ENCODE data around the gene VASH2. TPM values are rescaled to one million over a fixed set of nuclear protein-coding genes. Genes with fewer than 3 reads are reported as not detected.

Gene VASH2
- polyA plus RNA-seq, 1 donor from 2014 or later = 65.2 TPM

DNA sequence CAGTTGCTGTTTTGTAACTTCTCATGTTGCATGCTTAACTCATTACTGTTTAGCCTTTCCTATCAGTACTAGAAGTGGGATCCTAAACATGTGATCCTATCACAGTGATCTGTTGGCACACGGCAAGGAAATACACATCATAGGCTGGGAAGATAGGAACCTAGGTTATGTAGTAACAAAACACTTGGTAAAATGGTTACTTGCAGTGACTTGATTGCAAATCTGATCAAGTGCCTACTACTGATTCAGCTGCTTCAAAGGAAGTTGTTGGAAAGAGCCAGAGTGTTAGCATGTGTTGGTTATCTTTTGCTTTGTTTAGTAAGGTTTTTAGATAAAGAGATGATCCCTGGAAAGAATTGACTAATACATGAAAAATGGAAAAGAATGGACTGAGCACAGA is 8.9 kb upstream of the VASH2 start:
- H3K27ac ChIP-seq (ENCODE audit: low read length) = no peak overlapping the region

GRCh38 chr1:212942679-212943392 is 7.5 kb upstream of the VASH2 start:
- Histone ChIP-seq H3K4me2 (ENCODE audit: low read length) (no peak overlapping the region), H3K79me2 (replicated peaks; ENCODE audit: insufficient read depth, low read length) (no peaks in the 10 kb centered on the region), H3K4me3 (ENCODE audit: low read length) (no peak overlapping the region), H3K9me3 (ENCODE audit: low read length) (peaks cover 6% of the 10 kb centered on the region), H3K9ac (ENCODE audit: low read length) (no peak overlapping the region), H3K27ac (ENCODE audit: low read length) (no peak overlapping the region), H4K20me1 (ENCODE audit: insufficient read depth) (no peaks in the 10 kb centered on the region), H2AFZ (ENCODE audit: low read depth, low read length) (no peak overlapping the region), H3K27me3 (ENCODE audit: insufficient read depth, low read depth, low read length) (no peaks in the 10 kb centered on the region), H3K9me2 (ENCODE audit: insufficient read depth, low read length) (no peaks in the 10 kb centered on the region), H3F3A (ENCODE audit: insufficient read depth, low read length, poor library complexity, severe bottlenecking) (no peaks in the 10 kb centered on the region), H3K36me3 (ENCODE audit: insufficient read depth, low read length) (no peaks in the 10 kb centered on the region)
- TF ChIP-seq, protein P1, sequence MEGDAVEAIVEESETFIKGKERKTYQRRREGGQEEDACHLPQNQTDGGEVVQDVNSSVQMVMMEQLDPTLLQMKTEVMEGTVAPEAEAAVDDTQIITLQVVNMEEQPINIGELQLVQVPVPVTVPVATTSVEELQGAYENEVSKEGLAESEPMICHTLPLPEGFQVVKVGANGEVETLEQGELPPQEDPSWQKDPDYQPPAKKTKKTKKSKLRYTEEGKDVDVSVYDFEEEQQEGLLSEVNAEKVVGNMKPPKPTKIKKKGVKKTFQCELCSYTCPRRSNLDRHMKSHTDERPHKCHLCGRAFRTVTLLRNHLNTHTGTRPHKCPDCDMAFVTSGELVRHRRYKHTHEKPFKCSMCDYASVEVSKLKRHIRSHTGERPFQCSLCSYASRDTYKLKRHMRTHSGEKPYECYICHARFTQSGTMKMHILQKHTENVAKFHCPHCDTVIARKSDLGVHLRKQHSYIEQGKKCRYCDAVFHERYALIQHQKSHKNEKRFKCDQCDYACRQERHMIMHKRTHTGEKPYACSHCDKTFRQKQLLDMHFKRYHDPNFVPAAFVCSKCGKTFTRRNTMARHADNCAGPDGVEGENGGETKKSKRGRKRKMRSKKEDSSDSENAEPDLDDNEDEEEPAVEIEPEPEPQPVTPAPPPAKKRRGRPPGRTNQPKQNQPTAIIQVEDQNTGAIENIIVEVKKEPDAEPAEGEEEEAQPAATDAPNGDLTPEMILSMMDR (IDR thresholded peaks at IDR 0.05; ENCODE audit: poor library complexity, severe bottlenecking) = no peak
- no peak for TF ChIP-seq POLR2AphosphoS5 (IDR thresholded peaks at IDR 0.05)
- TF ChIP-seq MXI1 (conservative IDR thresholded peaks at IDR 0.05; ENCODE audit: poor library complexity, severe bottlenecking) = no peak
- TF ChIP-seq RAD21 (conservative IDR thresholded peaks at IDR 0.05) = no peak
- TF ChIP-seq TAF1 (IDR thresholded peaks at IDR 0.05; ENCODE audit: low read depth) = no peak
- no peak for TF ChIP-seq EZH2 (IDR thresholded peaks at IDR 0.05; ENCODE audit: borderline replicate concordance, insufficient read depth, low read length, poor library complexity, severe bottlenecking)
- TF ChIP-seq EP300 (conservative IDR thresholded peaks at IDR 0.05; ENCODE audit: poor library complexity, severe bottlenecking) = no peak
- TF ChIP-seq, protein P2, sequence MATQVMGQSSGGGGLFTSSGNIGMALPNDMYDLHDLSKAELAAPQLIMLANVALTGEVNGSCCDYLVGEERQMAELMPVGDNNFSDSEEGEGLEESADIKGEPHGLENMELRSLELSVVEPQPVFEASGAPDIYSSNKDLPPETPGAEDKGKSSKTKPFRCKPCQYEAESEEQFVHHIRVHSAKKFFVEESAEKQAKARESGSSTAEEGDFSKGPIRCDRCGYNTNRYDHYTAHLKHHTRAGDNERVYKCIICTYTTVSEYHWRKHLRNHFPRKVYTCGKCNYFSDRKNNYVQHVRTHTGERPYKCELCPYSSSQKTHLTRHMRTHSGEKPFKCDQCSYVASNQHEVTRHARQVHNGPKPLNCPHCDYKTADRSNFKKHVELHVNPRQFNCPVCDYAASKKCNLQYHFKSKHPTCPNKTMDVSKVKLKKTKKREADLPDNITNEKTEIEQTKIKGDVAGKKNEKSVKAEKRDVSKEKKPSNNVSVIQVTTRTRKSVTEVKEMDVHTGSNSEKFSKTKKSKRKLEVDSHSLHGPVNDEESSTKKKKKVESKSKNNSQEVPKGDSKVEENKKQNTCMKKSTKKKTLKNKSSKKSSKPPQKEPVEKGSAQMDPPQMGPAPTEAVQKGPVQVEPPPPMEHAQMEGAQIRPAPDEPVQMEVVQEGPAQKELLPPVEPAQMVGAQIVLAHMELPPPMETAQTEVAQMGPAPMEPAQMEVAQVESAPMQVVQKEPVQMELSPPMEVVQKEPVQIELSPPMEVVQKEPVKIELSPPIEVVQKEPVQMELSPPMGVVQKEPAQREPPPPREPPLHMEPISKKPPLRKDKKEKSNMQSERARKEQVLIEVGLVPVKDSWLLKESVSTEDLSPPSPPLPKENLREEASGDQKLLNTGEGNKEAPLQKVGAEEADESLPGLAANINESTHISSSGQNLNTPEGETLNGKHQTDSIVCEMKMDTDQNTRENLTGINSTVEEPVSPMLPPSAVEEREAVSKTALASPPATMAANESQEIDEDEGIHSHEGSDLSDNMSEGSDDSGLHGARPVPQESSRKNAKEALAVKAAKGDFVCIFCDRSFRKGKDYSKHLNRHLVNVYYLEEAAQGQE (IDR thresholded peaks at IDR 0.05; ENCODE audit: borderline replicate concordance) = no peak
- TF ChIP-seq SMC3 (conservative IDR thresholded peaks at IDR 0.05; ENCODE audit: poor library complexity) = no peak

More for the DNA sequence above, 8.9 kb upstream of the VASH2 start:
- Histone ChIP-seq H3K9me3 (ENCODE audit: low read length) (peaks cover 6% of the 10 kb centered on the region), H3F3A (ENCODE audit: insufficient read depth, low read length, poor library complexity, severe bottlenecking) (no peaks in the 10 kb centered on the region), H3K4me2 (ENCODE audit: low read length) (no peak overlapping the region), H3K9ac (ENCODE audit: low read length) (no peak overlapping the region), H4K20me1 (ENCODE audit: insufficient read depth) (no peaks in the 10 kb centered on the region), H3K4me3 (ENCODE audit: low read length) (no peak overlapping the region), H3K9me2 (ENCODE audit: insufficient read depth, low read length) (no peaks in the 10 kb centered on the region), H3K36me3 (ENCODE audit: insufficient read depth, low read length) (no peaks in the 10 kb centered on the region), H3K79me2 (replicated peaks; ENCODE audit: insufficient read depth, low read length) (no peaks in the 10 kb centered on the region), H2AFZ (ENCODE audit: low read depth, low read length) (no peak overlapping the region), H3K27me3 (ENCODE audit: insufficient read depth, low read depth, low read length) (no peaks in the 10 kb centered on the region)
- TF ChIP-seq, protein P2 (IDR thresholded peaks at IDR 0.05; ENCODE audit: borderline replicate concordance) = no peak
- TF ChIP-seq POLR2AphosphoS5 (IDR thresholded peaks at IDR 0.05) = no peak
- no peak for TF ChIP-seq SMC3 (conservative IDR thresholded peaks at IDR 0.05; ENCODE audit: poor library complexity)
- TF ChIP-seq, protein P1 (IDR thresholded peaks at IDR 0.05; ENCODE audit: poor library complexity, severe bottlenecking) = no peak
- no peak for TF ChIP-seq MXI1 (conservative IDR thresholded peaks at IDR 0.05; ENCODE audit: poor library complexity, severe bottlenecking)
- no peak for TF ChIP-seq RAD21 (conservative IDR thresholded peaks at IDR 0.05)
- TF ChIP-seq EP300 (conservative IDR thresholded peaks at IDR 0.05; ENCODE audit: poor library complexity, severe bottlenecking) = no peak
- TF ChIP-seq EZH2 (IDR thresholded peaks at IDR 0.05; ENCODE audit: borderline replicate concordance, insufficient read depth, low read length, poor library complexity, severe bottlenecking) = no peak
